Retinal pigment epithelial cell (primary cell): ENCODE data around the gene BBOF1.
A peak's percentile ranks its signal among the peaks of the same experiment; 100 is the strongest.
"Not testable (repeated sequence)": the region's sequence is repeated elsewhere in the genome, so short reads cannot be mapped to it uniquely, and the experiment has no call there.

Experiments
- DNase-seq: peaks from one replicate; pipeline ENCODE4 v3.0.0-alpha.2; 2010; ENCODE audit warnings: low read depth
- H3K4me3 ChIP-seq: 2 replicates; pipeline ENCODE4 v1.5.1; 2011; ENCODE audit warnings: mild to moderate bottlenecking, low read length, control low read depth, moderate library complexity
- CTCF ChIP-seq: conservative IDR thresholded peaks from 2 replicates; pipeline ENCODE4 v1.5.1; 2011; ENCODE audit warnings: low read depth, low read length, control low read depth, inconsistent platforms

BBOF1 gene

GRCh38 chr14:74018586-74019407, at the start of gene BBOF1, which contains the start of gene ENTPD5:
TSS of gene BBOF1 (plus strand) at chr14:74019349. CDS start at chr14:74019479, 130 bp downstream.
TSS of gene ENTPD5 (minus strand) at chr14:74019288. CDS start at chr14:73988102, 31,186 bp downstream.
- H3K4me3 ChIP-seq = peak within 1 kb of the TSS; percentile 87
- no peak for TF ChIP-seq CTCF
- DNase-seq = peak; percentile 46

GRCh38 chr14:73973497-73973896, 45.7 kb upstream of the BBOF1 start:
- DNase-seq = peak; percentile 4
- no peak for TF ChIP-seq CTCF
- no peak overlapping the region for H3K4me3 ChIP-seq

GRCh38 chr14:73976125-73976524, 43.0 kb upstream of the BBOF1 start:
- DNase-seq = no peak
- no peak for TF ChIP-seq CTCF
- H3K4me3 ChIP-seq = no peak overlapping the region

- DNase-seq = no peak
- H3K4me3 ChIP-seq = no peak overlapping the region
- TF ChIP-seq CTCF = no peak
Observed at GRCh38 chr14:73977896-73978295, 41.3 kb upstream of the BBOF1 start.

- TF ChIP-seq CTCF = no peak
- no peak for DNase-seq
- H3K4me3 ChIP-seq = no peak overlapping the region
Observed at GRCh38 chr14:73988065-73988464, 31.1 kb upstream of the BBOF1 start.

GRCh38 chr14:73988656-73989055, 30.5 kb upstream of the BBOF1 start:
- not testable (repeated sequence) for DNase-seq, H3K4me3 ChIP-seq

GRCh38 chr14:73991092-73991491, 28.1 kb upstream of the BBOF1 start:
- H3K4me3 ChIP-seq = no peak overlapping the region
- no peak for DNase-seq
- no peak for TF ChIP-seq CTCF

GRCh38 chr14:73994926-73995325, 24.2 kb upstream of the BBOF1 start:
- DNase-seq, H3K4me3 ChIP-seq: not testable (repeated sequence)
